ENCODE results near the gene ADGRV1.
"Not testable (repeated sequence)": the region's sequence is repeated elsewhere in the genome, so short reads cannot be mapped to it uniquely, and the experiment has no call there.

Gene ADGRV1

DNA sequence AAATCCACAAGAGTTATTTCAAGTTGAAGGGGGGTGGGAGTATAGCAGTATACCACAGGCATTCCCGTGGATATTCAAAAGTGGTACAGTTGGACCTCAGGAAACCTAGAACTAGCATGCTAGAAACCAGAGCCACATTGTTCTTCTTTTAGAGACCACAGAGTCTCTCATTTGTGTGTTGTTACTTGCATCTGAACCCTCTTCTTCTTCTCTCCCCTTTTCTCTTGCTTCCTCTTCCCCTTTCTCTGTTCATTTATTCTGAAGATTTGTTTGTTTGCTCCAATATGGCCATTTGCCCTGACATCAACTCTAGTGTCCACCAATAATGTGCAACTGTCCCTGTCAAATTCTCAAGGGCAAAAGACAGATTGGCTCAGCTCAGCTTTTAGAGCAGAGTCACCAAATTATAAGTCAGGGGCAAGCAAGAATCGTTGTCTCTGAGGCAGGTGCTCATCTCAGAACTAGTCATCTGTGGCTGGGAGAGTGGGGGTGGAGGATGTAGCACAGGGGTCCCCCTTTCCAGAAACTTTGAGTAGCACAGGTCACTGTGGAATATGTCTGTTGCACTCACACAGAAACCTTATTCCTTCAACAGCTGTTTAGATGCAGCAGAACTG lies 503.5 kb downstream of the ADGRV1 start:
- DNase-seq (ENCODE audit: low spot score), result no peak

- not testable (repeated sequence) for DNase-seq (ENCODE audit: low spot score)
These were observed 504.6 kb downstream of the ADGRV1 start for GRCh38 chr5:91063098-91063690.

DNA sequence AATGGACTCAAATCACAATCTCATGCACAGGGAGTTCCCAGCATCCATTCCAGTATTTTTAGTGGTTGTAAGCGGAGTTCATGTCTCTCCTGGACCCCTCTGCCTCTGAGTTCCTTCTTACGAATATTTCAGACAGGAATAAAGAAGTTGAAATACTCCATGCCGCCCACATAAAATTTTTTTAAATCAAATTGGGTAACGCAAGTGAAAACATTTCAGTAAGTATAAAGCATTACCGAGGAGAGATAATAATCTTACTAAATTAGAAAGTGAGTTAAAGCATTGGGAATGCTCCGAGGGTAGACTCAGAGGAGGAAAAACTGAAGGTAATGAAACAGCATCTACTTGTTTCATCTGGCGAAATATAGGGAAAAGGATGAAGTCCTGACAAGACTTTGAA lies 506.9 kb downstream of the ADGRV1 start:
- no peak for DNase-seq (ENCODE audit: low spot score)

DNA sequence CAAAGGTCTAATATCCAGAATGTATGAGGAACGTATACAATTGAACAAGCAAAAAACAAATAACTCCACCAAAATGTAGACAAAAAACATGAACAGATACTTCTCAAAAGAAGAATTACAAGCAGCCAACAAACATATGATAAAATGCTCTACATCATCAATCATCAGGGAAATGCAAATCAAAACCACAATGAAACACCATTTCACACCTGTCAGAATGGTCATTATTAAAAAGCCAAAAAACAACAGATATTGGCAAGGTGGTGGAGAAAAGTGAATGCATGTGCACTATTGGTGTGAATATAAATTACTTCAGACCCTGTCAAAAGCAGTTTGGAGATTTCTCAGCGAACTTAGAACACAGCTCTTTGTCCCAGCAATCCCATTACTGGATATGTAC lies 510.8 kb downstream of the ADGRV1 start:
- no peak for DNase-seq (ENCODE audit: low spot score)

DNA sequence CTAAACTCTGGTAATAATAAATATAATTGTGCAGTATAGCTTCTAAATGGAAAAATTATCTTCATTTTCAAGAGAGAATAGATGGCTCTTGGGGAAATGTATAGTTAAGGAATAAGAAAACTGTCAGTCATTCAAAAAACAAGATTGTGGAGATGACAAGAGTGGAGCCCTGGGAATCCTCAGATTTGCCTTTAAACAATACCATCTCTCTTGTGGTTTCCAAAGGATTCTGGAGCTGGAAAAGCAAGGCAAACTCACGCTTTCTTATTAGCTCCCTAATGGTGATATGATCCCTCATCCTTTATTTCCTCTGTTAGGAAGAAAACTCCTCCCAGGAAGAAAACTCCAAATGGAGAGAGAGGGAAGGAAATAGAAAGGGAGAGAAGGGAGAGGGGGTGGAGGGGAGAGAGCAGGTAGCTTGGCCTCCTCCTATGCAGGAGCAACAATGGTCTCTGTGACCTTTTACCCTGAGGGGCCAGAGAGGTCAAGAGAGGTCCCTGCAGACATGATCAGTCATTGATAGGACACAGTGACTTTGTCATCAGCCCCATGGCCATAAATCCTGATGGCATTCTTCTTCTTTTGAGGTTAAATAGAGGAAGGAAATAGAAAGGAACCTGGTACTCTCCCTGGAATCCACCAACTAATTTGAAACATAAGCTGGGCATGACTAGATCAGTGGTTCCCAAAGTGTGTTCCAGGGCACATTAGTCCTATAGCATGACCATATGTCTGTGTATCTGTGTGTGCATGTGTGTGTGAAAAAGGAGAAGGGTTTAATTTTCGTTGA lies 512.4 kb downstream of the ADGRV1 start:
- no peak for DNase-seq (ENCODE audit: low spot score)

GRCh38 chr5:91072881-91073280 lies 514.3 kb downstream of the ADGRV1 start:
- no peak for DNase-seq (ENCODE audit: low spot score)

- no peak for DNase-seq (ENCODE audit: low spot score)
These were observed 516.0 kb downstream of the ADGRV1 start for GRCh38 chr5:91074615-91075014.

DNA sequence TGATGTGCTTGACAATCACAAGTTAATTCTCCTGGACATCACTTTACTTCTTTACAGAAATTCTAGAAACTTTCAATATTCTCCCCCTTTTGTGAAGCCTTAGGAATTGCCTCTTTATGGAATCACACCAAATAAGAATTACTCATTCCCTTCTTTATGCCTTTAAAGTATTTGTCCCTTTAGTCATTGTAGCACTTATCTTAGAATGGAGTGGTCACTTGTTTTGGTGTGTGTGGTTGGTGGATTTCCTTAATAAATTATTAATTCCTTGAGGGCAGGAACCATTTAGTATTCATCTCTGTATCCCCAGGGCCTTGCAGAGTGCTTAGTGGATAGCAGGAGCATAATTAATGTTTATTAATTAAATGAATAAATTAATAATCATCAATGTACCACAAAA lies 517.5 kb downstream of the ADGRV1 start:
- DNase-seq (ENCODE audit: low spot score), result no peak

GRCh38 chr5:91077623-91078022 lies 519.0 kb downstream of the ADGRV1 start:
- DNase-seq (ENCODE audit: low spot score), result no peak

- no peak for DNase-seq (ENCODE audit: low spot score)
These were observed 520.4 kb downstream of the ADGRV1 start for GRCh38 chr5:91079037-91079436.

- DNase-seq (ENCODE audit: low spot score), result no peak
These were observed 531.2 kb downstream of the ADGRV1 start for GRCh38 chr5:91089758-91090157.

DNA sequence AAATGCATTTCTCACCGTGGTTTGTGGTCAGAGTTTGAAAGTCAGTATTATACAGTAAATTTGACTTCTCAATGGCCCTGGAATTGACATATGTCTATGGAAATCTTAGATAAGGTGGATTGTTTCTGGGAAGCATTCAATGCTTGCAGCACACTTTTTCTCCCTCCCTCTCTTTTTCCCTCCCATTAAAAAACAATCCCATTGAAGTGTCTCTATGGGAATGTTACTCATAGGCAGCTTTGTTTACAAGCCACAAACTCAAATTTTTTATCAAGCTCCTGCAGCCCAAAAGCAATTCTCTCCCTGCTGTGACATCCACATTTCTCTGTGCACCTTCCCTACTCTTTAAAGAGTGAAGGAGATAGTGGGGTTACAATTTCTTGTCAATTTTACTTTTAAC lies 532.4 kb downstream of the ADGRV1 start:
- no peak for DNase-seq (ENCODE audit: low spot score)

GRCh38 chr5:91091471-91092234 lies 533.1 kb downstream of the ADGRV1 start:
- no peak for DNase-seq (ENCODE audit: low spot score)

DNA sequence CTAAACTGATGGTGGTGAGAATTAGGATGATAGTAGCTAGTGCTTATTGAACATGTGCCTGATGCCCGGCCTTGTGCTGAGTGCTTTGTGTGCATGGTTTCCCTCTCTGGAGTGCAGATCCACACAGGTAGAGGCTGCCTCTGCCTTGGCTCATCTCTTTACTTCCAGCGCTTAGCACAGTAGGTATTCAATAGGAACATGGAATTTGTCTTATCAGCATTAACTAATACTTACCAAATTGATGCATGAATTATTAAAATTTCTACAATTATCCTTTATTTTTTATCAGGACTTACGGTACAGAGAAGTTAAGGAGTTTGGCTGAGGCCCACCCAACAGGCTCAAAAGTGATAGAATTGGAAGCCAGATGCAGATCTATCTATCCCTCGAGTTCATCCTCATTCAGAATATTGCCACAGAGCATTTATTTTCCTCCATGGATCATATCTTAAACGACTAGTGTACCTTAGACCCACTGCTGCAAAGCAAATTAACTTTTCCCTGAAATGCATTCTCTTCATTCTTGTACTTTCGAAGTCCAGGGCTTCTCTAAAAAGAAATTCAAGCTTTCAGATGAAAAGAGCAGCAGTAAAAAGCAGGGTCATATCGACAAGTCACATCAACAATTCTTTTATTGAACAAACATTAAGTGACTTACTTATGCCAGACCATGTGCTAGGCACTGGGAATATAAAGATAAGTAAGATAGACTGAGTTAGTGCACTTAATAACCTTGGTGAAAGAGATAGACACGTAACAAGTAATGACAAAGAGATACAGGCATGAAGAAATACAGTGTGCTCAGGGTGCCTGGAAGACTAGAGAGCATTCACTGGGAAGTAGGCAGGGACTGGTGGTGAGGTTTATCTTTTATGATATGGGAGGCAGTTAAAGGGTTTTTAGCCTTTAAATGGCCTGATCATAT lies 534.5 kb downstream of the ADGRV1 start:
- no peak for DNase-seq (ENCODE audit: low spot score)

DNA sequence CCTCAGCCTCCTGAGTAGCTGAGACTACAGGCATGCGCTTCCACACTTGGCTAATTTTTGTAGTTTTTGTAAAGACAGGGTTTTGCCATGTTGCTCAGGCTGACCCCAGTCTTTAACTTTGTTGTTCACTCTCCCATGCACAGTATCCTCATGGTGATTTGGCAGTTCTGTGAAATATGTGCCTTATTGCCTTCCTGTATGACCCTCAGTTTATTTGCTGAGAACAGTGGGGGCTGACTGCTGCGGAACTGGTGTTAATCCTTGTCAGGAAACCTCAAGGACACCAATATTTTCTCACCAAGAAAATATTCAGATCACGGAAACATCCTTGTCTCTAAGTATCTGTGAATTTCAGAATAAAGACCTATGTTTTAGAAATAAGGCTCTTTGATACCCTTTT lies 536.7 kb downstream of the ADGRV1 start:
- DNase-seq (ENCODE audit: low spot score), result no peak

GRCh38 chr5:91095786-91096385 lies 537.3 kb downstream of the ADGRV1 start:
- DNase-seq (ENCODE audit: low spot score), result no peak

GRCh38 chr5:91098541-91098940 lies 539.9 kb downstream of the ADGRV1 start:
- DNase-seq (ENCODE audit: low spot score), result no peak

GRCh38 chr5:91101600-91102379 lies 543.2 kb downstream of the ADGRV1 start:
- DNase-seq (ENCODE audit: low spot score), result peak; percentile 94

GRCh38 chr5:91103353-91104061 lies 544.9 kb downstream of the ADGRV1 start:
- no peak for DNase-seq (ENCODE audit: low spot score)

- DNase-seq (ENCODE audit: low spot score), result no peak
These were observed 545.5 kb downstream of the ADGRV1 start for GRCh38 chr5:91104062-91104448.
